Left kidney (tissue), 1 donor: ENCODE measurements around the gene COL12A1. TPM values are rescaled to one million over a fixed set of nuclear protein-coding genes. Genes with fewer than 3 reads are reported as not detected.

Experiments
- polyA plus RNA-seq: library from polyadenylated mRNA; unstranded; fragments of 120-200 nt; gene quantifications from one replicate; pipeline ENCODE4 v1.2.1, GENCODE V29; 2013; ENCODE audit not compliant: insufficient read length

COL12A1 gene
- polyA plus RNA-seq, 1 donor: 79.2 TPM

Other genes starting within 250 kb of the COL12A1 start
- gene COX7A2, start 37.7 kb upstream of the COL12A1 start, polyA plus RNA-seq: 249 TPM
- 133 TPM for gene TMEM30A, start 78.7 kb upstream of the COL12A1 start, polyA plus RNA-seq